Epithelial cell of prostate (primary cell): ENCODE data around the gene ASMTL.
"Not testable (repeated sequence)": the region's sequence is repeated elsewhere in the genome, so short reads cannot be mapped to it uniquely, and the experiment has no call there.

ENCODE experiments used
- DNase-seq: peaks from one replicate; pipeline ENCODE4 v3.0.0-alpha.2; 2011; ENCODE audit warnings: low read depth, low spot score
- H3K27ac ChIP-seq: fragments of 450-650 bp; 2 replicates; pipeline ENCODE4 v1.5.1; 2017; ENCODE audit warnings: mild to moderate bottlenecking

Gene ASMTL

GRCh38 chrX:1483843-1484637 lies 31.3 kb upstream of the ASMTL start:
- no peak overlapping the region for H3K27ac ChIP-seq
- DNase-seq: no peak

DNA sequence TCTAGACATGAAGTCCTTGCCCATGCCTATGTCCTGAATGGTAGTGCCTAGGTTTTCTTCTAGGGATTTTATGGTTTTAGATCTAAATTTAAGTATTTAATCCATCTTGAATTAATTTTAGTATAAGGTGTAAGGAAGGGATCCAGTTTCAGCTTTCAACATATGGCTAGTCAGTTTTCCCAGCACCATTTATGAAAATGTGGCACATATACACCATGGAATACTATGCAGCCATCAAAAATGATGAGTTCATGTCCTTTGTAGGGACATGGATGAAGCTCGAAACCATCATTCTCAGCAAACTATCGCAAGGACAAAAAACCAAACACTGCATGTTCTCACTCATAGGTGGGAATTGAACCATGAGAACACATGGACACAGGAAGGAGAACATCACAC lies 29.8 kb upstream of the ASMTL start:
- H3K27ac ChIP-seq, DNase-seq: not testable (repeated sequence)

DNA sequence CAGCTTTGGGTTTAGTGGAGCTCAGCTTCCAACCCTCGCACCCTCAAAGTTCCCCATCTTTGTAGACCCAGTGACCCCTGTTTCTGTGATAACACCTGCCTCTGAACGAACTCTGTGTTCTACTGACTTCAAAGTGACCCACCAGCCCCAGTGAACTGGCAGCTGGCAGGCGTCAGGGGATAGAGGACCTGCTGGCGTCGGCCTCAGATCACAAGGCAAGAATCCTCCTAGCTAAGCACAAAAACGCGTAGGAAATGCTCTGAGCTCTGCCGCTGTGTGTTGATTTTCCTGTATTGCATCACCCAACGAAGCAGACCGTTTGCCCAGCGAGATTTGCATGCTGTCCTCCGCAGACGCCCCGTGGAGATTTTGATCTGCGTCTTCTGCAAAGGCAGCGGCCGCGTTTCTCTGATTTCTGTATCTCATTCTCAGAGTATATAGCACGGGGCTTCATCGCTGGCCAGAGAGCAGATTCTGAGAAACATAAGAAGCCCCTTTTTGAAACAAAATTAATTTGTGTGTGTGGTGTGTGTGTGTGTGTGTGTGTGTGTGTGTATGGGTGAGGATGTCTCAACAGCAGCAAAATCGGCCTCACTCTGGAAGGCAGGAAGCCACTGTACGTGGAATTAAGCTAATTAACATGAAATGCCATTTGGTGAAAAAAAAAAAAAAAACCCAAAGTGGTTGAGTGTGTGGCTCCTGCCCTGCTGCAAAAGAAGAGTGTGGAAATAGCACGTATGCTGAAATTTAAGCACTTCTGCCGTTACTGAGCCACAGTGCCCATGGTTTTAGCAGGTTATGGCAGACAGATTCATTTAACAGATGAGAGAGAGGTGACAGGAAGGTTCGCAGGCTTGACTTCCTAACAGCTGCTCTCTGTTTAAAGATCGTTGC lies 29.2 kb upstream of the ASMTL start:
- DNase-seq: peak; percentile 2
- H3K27ac ChIP-seq: peak overlapping the region; percentile 43

DNA sequence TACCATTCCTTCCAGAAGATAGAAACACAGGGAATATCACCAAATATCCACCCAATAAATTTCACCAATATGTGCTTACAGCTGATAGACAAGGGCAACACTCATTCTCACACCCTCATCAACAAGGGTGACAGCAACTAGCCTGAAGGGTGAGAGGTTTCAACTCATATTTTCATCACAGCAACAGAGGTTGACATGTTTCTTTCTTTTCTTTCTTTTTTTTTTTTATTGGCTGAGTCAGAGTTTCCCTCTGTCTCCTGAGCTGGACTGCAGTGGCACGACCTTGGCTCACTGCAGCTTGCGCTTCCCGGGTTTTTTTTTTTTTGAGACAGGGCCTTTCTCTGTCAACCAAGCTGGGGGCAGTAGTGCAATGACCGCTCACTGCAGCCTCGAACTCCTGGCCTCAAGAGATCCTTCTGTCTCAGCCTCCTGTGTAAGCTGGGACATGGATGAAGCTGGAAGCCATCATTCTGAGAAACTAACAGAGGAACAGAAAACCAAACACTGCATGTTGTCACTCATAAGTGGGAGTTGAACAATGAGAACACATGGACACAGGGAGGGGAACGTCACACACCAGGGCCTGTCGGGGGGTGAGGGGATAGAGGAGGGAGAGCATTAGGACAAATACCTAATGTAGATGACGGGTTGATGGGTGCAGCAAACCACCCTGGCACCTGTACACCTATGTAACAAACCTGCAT lies 27.5 kb upstream of the ASMTL start:
- no peak for DNase-seq
- no peak overlapping the region for H3K27ac ChIP-seq

GRCh38 chrX:1477801-1478458 lies 25.2 kb upstream of the ASMTL start:
- H3K27ac ChIP-seq: no peak overlapping the region
- no peak for DNase-seq

DNA sequence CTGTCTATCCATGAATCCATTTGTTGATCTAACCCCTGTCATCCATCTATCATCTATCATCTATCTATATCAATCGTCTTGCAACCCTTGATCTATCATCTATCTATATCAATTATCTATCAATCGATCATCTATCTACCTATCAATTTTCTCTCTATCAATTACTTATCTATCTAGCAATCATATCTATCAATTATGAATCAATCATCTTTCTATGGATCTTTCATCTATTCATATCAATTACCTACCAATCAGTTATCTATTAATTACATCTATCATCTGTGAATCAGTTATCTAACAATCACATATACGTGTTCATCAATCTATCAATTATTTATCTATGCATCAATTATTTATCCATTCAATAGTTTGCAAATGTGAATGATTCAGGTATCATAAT lies 24.5 kb upstream of the ASMTL start:
- DNase-seq: no peak
- H3K27ac ChIP-seq: no peak overlapping the region

- no peak overlapping the region for H3K27ac ChIP-seq
- no peak for DNase-seq
Measured at GRCh38 chrX:1476682-1477081, 24.0 kb upstream of the ASMTL start.

- no peak for DNase-seq
- no peak overlapping the region for H3K27ac ChIP-seq
Measured at GRCh38 chrX:1475881-1476280, 23.2 kb upstream of the ASMTL start.

DNA sequence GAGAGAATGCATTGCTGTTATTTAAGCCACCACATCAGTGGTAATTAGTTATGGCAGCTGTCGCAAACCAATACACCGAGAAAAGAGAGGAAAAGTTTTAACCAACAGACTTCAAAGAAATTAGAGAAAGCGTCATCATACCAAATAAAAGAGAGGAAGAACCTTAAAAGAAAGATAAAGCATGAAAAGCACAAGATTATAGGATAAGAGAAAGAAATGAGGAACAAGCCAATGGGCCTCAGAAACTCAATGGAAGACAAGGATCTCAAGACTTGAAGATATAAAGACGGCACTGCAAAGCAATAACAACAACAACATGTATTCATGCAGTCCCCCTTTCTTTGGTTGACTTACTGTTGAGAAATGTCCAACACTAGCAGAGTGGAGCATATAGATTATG lies 22.8 kb upstream of the ASMTL start:
- no peak for DNase-seq
- no peak overlapping the region for H3K27ac ChIP-seq

DNA sequence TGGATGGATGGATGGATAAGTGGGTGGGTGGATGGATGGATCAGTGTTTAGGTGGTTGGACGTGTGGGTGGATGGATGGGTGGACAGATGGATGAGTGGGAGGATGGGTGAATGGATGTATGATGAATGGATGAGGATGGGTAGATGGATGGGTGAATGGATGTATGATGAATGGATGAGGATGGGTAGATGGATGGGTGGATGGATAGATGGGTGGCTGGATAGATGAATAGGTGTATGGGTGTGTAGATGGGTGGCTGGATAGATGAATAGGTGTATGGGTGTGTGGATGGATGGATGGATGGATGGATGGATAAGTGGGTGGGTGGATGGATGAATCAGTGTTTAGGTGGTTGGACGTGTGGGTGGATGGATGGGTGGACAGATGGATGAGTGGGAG lies 21.9 kb upstream of the ASMTL start:
- H3K27ac ChIP-seq, DNase-seq: not testable (repeated sequence)

DNA sequence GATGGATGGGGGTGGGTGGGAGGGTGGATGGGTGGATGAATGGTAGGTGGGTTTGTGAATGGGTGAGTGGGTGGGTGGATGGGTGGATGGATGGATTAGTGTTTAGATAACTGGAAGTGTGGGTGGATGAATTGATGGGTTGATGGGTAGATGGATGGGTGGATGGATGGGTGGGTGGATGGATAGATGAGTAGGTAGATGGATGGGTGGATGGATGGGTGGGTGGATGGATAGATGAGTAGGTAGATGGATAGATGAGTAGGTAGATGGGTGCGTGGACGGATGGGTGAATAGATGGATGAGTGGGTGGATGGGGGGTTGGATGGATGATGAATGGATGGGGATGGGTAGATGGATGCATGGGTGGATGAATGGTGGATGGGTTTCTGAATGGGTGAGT lies 20.3 kb upstream of the ASMTL start:
- no peak for DNase-seq
- no peak overlapping the region for H3K27ac ChIP-seq

GRCh38 chrX:1468250-1468772 lies 15.6 kb upstream of the ASMTL start:
- H3K27ac ChIP-seq: no peak overlapping the region
- peak; percentile 5 for DNase-seq

DNA sequence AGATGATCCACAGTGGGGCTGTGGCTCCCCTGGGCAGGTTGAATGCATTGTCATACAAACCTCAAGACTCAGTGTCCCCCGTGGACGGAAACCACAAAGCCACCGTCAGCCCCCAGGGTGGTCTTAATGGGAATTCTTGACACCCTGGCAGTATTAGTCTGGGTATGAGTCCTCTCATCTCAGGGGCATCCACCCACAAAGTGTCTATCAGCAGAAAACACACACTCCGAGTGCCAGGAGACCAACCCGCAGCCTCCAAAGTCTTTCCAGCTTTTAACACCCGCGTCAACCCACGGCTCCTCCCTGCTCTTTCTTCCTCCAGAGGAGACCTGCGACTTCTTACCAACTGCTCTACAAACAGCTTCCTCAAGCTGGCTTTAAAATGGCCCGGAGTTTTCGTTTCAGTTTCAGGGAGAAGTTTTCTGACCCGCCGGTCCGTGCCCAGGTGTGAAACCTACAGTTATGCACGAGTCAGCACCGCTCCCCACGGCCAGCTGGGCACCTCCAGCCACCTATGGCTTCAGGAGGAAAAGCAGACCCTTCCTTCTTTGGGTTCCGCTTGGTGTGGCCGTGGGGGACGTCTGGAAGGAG lies 14.4 kb upstream of the ASMTL start:
- no peak for DNase-seq
- no peak overlapping the region for H3K27ac ChIP-seq

DNA sequence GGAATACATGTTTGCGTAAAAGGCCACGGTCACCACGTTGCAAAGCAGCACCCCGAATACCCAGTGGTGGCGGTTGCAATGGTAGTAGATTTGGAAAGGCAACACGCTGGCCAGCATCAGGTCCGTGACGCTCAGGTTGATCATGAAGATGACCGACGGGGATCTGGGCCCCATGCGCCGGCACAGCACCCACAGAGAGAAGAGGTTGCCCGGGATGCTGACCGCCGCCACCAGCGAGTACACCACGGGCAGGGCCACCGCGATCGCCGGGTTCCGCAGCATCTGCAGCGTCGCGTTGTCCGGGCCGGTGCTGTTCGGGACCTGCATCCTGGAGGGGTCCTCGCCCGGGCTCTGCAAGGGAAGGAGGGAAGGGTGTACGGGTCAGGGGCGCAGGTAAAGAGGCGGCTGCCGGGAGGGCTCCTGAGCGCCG lies 13.5 kb upstream of the ASMTL start:
- no peak overlapping the region for H3K27ac ChIP-seq
- DNase-seq: no peak

- no peak overlapping the region for H3K27ac ChIP-seq
Measured at GRCh38 chrX:1465286-1466231, 12.8 kb upstream of the ASMTL start.

DNA sequence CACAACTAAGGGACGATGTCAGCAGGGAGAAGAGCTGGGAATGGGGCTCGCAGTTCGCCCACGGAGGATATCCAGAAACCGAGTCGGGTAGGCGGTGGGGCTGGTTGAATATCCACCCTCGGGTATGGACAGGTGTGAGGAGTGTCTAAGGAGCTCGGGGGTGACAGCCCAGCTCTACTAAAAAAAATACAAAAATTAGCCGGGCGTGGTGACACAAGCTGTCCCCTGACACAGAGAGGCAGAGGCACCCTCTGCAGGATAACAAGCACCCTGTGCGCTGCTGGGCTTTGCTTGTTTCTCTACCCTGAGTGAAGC lies 12.2 kb upstream of the ASMTL start:
- DNase-seq: no peak
- H3K27ac ChIP-seq: no peak overlapping the region

More at GRCh38 chrX:1465286-1466231, 12.8 kb upstream of the ASMTL start:
- no peak for DNase-seq

DNA sequence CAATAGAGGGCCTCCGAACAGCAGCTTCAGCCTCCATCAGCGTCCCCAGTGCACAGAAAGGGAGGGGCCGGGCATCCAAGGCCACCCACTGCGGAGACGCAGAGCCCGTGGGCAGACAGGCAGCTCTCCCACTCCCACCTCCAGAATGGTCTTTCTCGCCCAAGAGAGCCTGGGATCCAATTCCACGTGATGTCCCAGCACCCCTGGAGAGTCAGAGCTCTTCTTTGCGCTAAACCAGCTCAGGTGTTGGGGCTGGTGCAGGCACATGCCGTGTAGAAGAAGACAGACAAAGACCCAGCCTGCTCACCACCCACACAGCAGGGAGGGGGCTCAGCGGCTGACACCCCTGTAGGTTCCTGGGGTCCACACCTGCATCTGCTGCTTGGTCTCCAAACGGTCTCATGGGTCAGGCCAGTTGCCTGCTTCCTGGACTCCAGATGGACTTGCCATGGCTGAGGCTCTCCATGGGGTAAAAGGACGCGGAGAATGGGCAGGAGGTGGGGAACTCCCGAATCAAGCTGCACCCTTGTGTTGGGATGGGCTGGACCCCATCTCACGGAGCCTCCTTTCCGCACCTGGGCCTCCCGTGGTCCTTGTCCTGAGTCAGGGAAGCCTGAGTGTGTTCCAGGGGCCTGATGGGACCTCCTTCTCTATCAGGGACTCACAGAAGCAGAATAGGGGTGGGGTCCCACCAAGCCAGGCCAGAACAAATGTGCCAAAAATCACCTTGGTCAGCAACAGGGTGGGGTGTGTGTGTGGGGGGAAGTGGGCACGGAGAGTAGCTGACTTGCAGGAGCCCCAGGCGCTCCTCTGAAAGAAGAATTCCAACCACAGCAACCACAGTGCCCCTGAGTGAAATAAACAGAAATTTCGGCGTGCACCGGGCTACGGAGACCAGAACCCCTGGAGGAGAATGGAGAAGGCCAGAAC lies 11.6 kb upstream of the ASMTL start:
- DNase-seq: no peak
- no peak overlapping the region for H3K27ac ChIP-seq

GRCh38 chrX:1463581-1463980 lies 10.9 kb upstream of the ASMTL start:
- DNase-seq: no peak
- no peak overlapping the region for H3K27ac ChIP-seq
